HL-60 (cell line): ENCODE measurements around the gene PRDM16.

ENCODE experiments used
- GABPA ChIP-seq: IDR thresholded peaks from 2 replicates; pipeline ENCODE4 v1.6.1; 2012; ENCODE audit warnings: low read depth
- POLR2AphosphoS5 ChIP-seq: IDR thresholded peaks from 2 replicates; pipeline ENCODE4 v1.6.1; 2012; ENCODE audit warnings: low read depth
- SPI1 ChIP-seq: IDR thresholded peaks from 2 replicates; pipeline ENCODE4 v1.6.1; 2012; ENCODE audit warnings: low read depth, mild to moderate bottlenecking, borderline replicate concordance
- TF ChIP-seq, protein P1 (sequence below): IDR thresholded peaks from one replicate; pipeline ENCODE4 v1.5.1; 2011; ENCODE audit warnings: low read length, control low read depth, inconsistent platforms; ENCODE audit not compliant: insufficient read depth

DNA sequence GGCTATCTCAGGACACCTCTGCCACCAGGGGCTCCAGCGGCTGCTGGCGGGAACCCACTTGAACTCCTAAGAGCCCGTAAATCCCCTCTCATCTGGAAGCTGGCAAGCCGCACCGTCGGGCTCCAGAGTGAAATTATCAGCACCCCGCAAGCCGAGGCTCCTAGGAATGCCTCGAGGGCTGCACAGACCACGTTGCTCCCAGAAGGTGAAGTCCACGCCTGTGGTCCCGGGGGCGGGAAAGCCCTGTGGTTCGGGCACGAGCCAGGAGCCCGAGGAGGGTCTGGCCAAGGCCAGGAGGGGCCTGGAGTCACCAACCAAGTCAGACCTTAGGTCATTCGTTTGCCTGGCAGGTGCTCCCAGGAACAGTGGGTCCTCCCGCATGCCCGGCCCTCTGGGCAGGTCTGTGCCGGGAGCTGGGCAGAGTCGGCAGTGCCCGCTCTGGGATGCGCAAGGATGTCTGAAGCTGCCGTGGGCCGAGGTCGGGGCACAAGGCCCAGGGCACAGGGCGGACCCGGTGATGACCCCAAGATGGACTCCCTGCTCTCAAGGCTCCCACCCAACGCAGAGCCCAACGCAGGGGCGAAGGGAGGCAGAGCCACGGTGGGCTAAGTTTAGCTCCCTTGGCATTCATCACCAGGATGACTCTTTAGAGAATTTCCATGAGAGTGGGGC, 38.9 kb upstream of the PRDM16 start:
- TF ChIP-seq POLR2AphosphoS5 (no peak), GABPA (no peak), SPI1 (no peak)
- TF ChIP-seq, protein P1, sequence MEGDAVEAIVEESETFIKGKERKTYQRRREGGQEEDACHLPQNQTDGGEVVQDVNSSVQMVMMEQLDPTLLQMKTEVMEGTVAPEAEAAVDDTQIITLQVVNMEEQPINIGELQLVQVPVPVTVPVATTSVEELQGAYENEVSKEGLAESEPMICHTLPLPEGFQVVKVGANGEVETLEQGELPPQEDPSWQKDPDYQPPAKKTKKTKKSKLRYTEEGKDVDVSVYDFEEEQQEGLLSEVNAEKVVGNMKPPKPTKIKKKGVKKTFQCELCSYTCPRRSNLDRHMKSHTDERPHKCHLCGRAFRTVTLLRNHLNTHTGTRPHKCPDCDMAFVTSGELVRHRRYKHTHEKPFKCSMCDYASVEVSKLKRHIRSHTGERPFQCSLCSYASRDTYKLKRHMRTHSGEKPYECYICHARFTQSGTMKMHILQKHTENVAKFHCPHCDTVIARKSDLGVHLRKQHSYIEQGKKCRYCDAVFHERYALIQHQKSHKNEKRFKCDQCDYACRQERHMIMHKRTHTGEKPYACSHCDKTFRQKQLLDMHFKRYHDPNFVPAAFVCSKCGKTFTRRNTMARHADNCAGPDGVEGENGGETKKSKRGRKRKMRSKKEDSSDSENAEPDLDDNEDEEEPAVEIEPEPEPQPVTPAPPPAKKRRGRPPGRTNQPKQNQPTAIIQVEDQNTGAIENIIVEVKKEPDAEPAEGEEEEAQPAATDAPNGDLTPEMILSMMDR = no peak
